T-cell (primary cell): ENCODE data around the gene OR52E2. TPM values are rescaled to one million over a fixed set of nuclear protein-coding genes. Genes with fewer than 3 reads are reported as not detected.

Experiments
- ATAC-seq, 4 experiments: fragments of 200-7000 bp in 3 of 4; fragments of 150-1000 bp in 1 of 4; cut with Tn5 transposase; replicated peaks in 1 of 4; 1 replicate in 3 of 4; 2 replicates in 1 of 4; pipeline ENCODE4 v1.10.0; 2021; ENCODE audit warnings: moderate library complexity in 3 of 4, mild to moderate bottlenecking in 2 of 4, moderate number of reproducible peaks in 1 of 4
- CTCF ChIA-PET, 2 donors: fragments of 300-600 bp; sonication (Branson Sonifier 250); formaldehyde crosslinking; loops; one replicate each; lab custom pipeline; 2022; ENCODE audit warnings: antibody characterized with exemption in 2 of 2; lab: Charles Lee
- POLR2A ChIA-PET, 2 donors: fragments of 300-600 bp; sonication (Branson Sonifier 250); formaldehyde crosslinking; loops; one replicate each; lab custom pipeline; 2022; ENCODE audit warnings: antibody characterized with exemption in 2 of 2; lab: Charles Lee
- DNase-seq, 35 experiments: peaks; one replicate each; pipeline versions ENCODE4 v3.0.0 to v3.0.0-alpha.2; 2013 to 2023
- H3K27ac ChIP-seq: one replicate; pipeline ENCODE4 v1.5.1; 2013; ENCODE audit warnings: low read length
- H3K27me3 ChIP-seq, 2 experiments: replicated peaks in 1 of 2; 1 replicate in 1 of 2; 2 replicates in 1 of 2; pipeline versions ENCODE4 v1.6.1 to v1.7.0; 2013; ENCODE audit warnings: low read length in 1 of 2, mixed read lengths in 1 of 2; ENCODE audit not compliant: control insufficient read depth in 2 of 2, insufficient read depth in 2 of 2; ENCODE audit errors: extremely low read depth in 1 of 2
- H3K36me3 ChIP-seq, 2 donors: 1 replicate in 1 of 2; 2 replicates in 1 of 2; pipeline versions ENCODE4 v1.6.1 to v1.7.0; 2013; ENCODE audit warnings: low read length in 1 of 2; ENCODE audit not compliant: control insufficient read depth in 2 of 2, insufficient read depth in 1 of 2; ENCODE audit errors: extremely low read depth in 1 of 2
- H3K4me1 ChIP-seq, 2 experiments: 1 replicate in 1 of 2; 2 replicates in 1 of 2; pipeline versions ENCODE4 v1.6.1 to v1.7.0; 2013; ENCODE audit warnings: low read length in 2 of 2, mixed read lengths in 1 of 2; ENCODE audit not compliant: insufficient read depth in 2 of 2, control insufficient read depth in 1 of 2; ENCODE audit errors: extremely low read depth in 1 of 2
- H3K4me3 ChIP-seq, 2 donors: 1 replicate in 1 of 2; 2 replicates in 1 of 2; pipeline versions ENCODE4 v1.5.1 to v1.7.0; 2013; ENCODE audit warnings: mild to moderate bottlenecking in 2 of 2, low read length in 1 of 2, moderate library complexity in 1 of 2; ENCODE audit not compliant: control insufficient read depth in 1 of 2; ENCODE audit errors: extremely low read depth in 1 of 2
- H3K9me3 ChIP-seq: 2 replicates; pipeline ENCODE4 v1.7.0; 2013
- H3K27ac Mint-ChIP-seq, 2 donors: one replicate each; pipeline ENCODE4 v1.8.0; 2020 to 2021; ENCODE audit warnings: mild to moderate bottlenecking in 2 of 2, mixed read lengths in 2 of 2
- H3K27me3 Mint-ChIP-seq, 2 donors: one replicate each; pipeline ENCODE4 v1.8.0; 2021 to 2022; ENCODE audit warnings: mixed read lengths in 2 of 2
- H3K36me3 Mint-ChIP-seq: one replicate; pipeline ENCODE4 v1.8.0; 2021; ENCODE audit warnings: mixed read lengths
- H3K4me1 Mint-ChIP-seq, 3 donors: one replicate each; pipeline ENCODE4 v1.8.0; 2020 to 2022; ENCODE audit warnings: mixed read lengths in 3 of 3, mild to moderate bottlenecking in 1 of 3
- H3K4me3 Mint-ChIP-seq, 3 donors: one replicate each; pipeline ENCODE4 v1.8.0; 2020 to 2022; ENCODE audit warnings: mild to moderate bottlenecking in 3 of 3, mixed read lengths in 3 of 3, moderate library complexity in 3 of 3
- H3K9me3 Mint-ChIP-seq, 3 donors: one replicate each; pipeline ENCODE4 v1.8.0; 2020 to 2022; ENCODE audit warnings: mixed read lengths in 3 of 3
- WGBS: methylation state at CpG from one replicate; pipeline ENCODE4 v1.1.5; 2013; ENCODE audit warnings: missing lambda C conversion rate; ENCODE audit not compliant: insufficient coverage; 5-methylcytosine and 5-hydroxymethylcytosine counted together
- total RNA-seq, 35 experiments: library from RNA in 6 of 35; stranded (reverse) in 6 of 35; fragments of 120-200 nt in 1 of 35; gene quantifications; one replicate each; pipeline versions ENCODE4 v1.2.1 to v1.2.4 and lab custom pipeline; 2013 to 2026

OR52E2 gene
- not detected for total RNA-seq
- not detected for total RNA-seq (2013)
- 0 reads per million in 29 experiments for total RNA-seq (lab: John Stamatoyannopoulos, UW)

GRCh38 chr11:5059391-5059790, at the start of gene OR52E2:
OR52E2 (minus strand) TSS chr11:5059627; CDS start chr11:5059627, 0 bp downstream.
- H3K27ac Mint-ChIP-seq = no peak within 1 kb of the TSS
- Histone ChIP-seq H3K4me1 (no peaks in the 10 kb centered on the region), H3K27ac (no peak within 1 kb of the TSS), H3K27me3 (no peaks in the 10 kb centered on the region), H3K36me3 (no peaks in the 10 kb centered on the region), H3K4me3 (no peak within 1 kb of the TSS), H3K9me3 (no peaks in the 10 kb centered on the region)
- H3K27me3 Mint-ChIP-seq = peaks cover 0 to 5% of the 10 kb centered on the region in 2 donors
- no CpG with 5 or more reads among the region's 3 CpGs for WGBS
- ChIA-PET POLR2A (no interaction called here), CTCF (no interaction called here)
- H3K4me3 Mint-ChIP-seq = no peak within 1 kb of the TSS
- H3K4me1 Mint-ChIP-seq = no peaks in the 10 kb centered on the region
- peaks cover 3 to 4% (median 3%) of the 10 kb centered on the region in 3 donors for H3K9me3 Mint-ChIP-seq
- DNase-seq = no peak
- H3K36me3 Mint-ChIP-seq = no peaks in the 10 kb centered on the region
- ATAC-seq = no peak

GRCh38 chr11:5107285-5107684, 47.9 kb upstream of the OR52E2 start:
- POLR2A ChIA-PET = no interaction called here
- H3K36me3 Mint-ChIP-seq = no peaks in the 10 kb centered on the region
- 17% methylated on average over 1 of the region's 3 CpGs for WGBS

GRCh38 chr11:5103066-5103465, 43.6 kb upstream of the OR52E2 start:
- Histone ChIP-seq H3K27me3 (no peaks in the 10 kb centered on the region), H3K27ac (no peak overlapping the region), H3K36me3 (no peaks in the 10 kb centered on the region), H3K9me3 (no peaks in the 10 kb centered on the region), H3K4me3 (no peak overlapping the region), H3K4me1 (no peaks in the 10 kb centered on the region)
- Mint-ChIP-seq H3K36me3 (no peaks in the 10 kb centered on the region), H3K27ac (no peak overlapping the region), H3K27me3 (peaks cover 0 to 15% of the 10 kb centered on the region in 2 donors), H3K9me3 (peaks cover 0 to 7% (median 0%) of the 10 kb centered on the region in 3 donors), H3K4me1 (no peaks in the 10 kb centered on the region), H3K4me3 (no peak overlapping the region)
- CTCF ChIA-PET = no interaction called here
- DNase-seq (no peak), ATAC-seq (no peak)
- POLR2A ChIA-PET = no interaction called here

More at GRCh38 chr11:5107285-5107684, 47.9 kb upstream of the OR52E2 start:
- ATAC-seq (no peak), DNase-seq (no peak)
- Histone ChIP-seq H3K36me3 (no peaks in the 10 kb centered on the region), H3K4me1 (no peaks in the 10 kb centered on the region), H3K9me3 (no peaks in the 10 kb centered on the region), H3K27me3 (no peaks in the 10 kb centered on the region), H3K4me3 (no peak overlapping the region), H3K27ac (no peak overlapping the region)
- H3K4me1 Mint-ChIP-seq = no peaks in the 10 kb centered on the region
- H3K27me3 Mint-ChIP-seq = peaks cover 0 to 12% of the 10 kb centered on the region in 2 donors
- no peak overlapping the region for H3K27ac Mint-ChIP-seq
- peaks cover 0 to 7% (median 0%) of the 10 kb centered on the region in 3 donors for H3K9me3 Mint-ChIP-seq
- CTCF ChIA-PET = no interaction called here
- H3K4me3 Mint-ChIP-seq = no peak overlapping the region

- WGBS = no CpG with 5 or more reads among the region's 2 CpGs
- H3K27me3 ChIP-seq = no peaks in the 10 kb centered on the region
- peaks cover 0 to 4% (median 0%) of the 10 kb centered on the region in 3 donors for H3K9me3 Mint-ChIP-seq
- no peaks in the 10 kb centered on the region for H3K4me1 Mint-ChIP-seq
- no peaks in the 10 kb centered on the region for H3K36me3 Mint-ChIP-seq
- H3K4me3 Mint-ChIP-seq = no peak overlapping the region
- peaks cover 0 to 12% of the 10 kb centered on the region in 2 donors for H3K27me3 Mint-ChIP-seq
- H3K36me3 ChIP-seq = no peaks in the 10 kb centered on the region
- no peak overlapping the region for H3K4me3 ChIP-seq
- no peak for ATAC-seq
- no peak overlapping the region for H3K27ac Mint-ChIP-seq
- no peaks in the 10 kb centered on the region for H3K4me1 ChIP-seq
- H3K27ac ChIP-seq = no peak overlapping the region
- H3K9me3 ChIP-seq = no peaks in the 10 kb centered on the region
- ChIA-PET POLR2A (no interaction called here), CTCF (interaction anchor here in 1 of 2 donors (0.5 kb wide), 1 partner anchor 16 kb away, joined by 17 read pairs; no protein-coding TSS in a partner anchor)
- DNase-seq = no peak
Observed at GRCh38 chr11:5102246-5102645, 42.8 kb upstream of the OR52E2 start.

GRCh38 chr11:5096011-5096410, 36.6 kb upstream of the OR52E2 start:
- no peaks in the 10 kb centered on the region for H3K4me1 ChIP-seq
- no peak for ATAC-seq
- H3K4me3 Mint-ChIP-seq = no peak overlapping the region
- no peak overlapping the region for H3K27ac Mint-ChIP-seq
- peaks cover 0 to 7% of the 10 kb centered on the region in 2 donors for H3K27me3 Mint-ChIP-seq
- DNase-seq = no peak
- no peak overlapping the region for H3K27ac ChIP-seq
- H3K4me1 Mint-ChIP-seq = no peaks in the 10 kb centered on the region
- CTCF ChIA-PET = no interaction called here
- H3K36me3 Mint-ChIP-seq = no peaks in the 10 kb centered on the region
- H3K27me3 ChIP-seq = no peaks in the 10 kb centered on the region
- H3K9me3 ChIP-seq = no peaks in the 10 kb centered on the region
- no peaks in the 10 kb centered on the region for H3K36me3 ChIP-seq
- no peak overlapping the region for H3K4me3 ChIP-seq
- POLR2A ChIA-PET = no interaction called here
- peaks cover 0 to 6% (median 0%) of the 10 kb centered on the region in 3 donors for H3K9me3 Mint-ChIP-seq
- no CpG with 5 or more reads among the region's 2 CpGs for WGBS

GRCh38 chr11:5092821-5093585, 33.6 kb upstream of the OR52E2 start:
- ATAC-seq = no peak
- H3K27me3 Mint-ChIP-seq = peaks cover 0 to 12% of the 10 kb centered on the region in 2 donors
- CTCF ChIA-PET = no interaction called here

More at GRCh38 chr11:5092821-5093585, 33.6 kb upstream of the OR52E2 start:
- no peaks in the 10 kb centered on the region for H3K9me3 ChIP-seq
- no peaks in the 10 kb centered on the region for H3K27me3 ChIP-seq
- Mint-ChIP-seq H3K27ac (no peak overlapping the region), H3K4me1 (no peaks in the 10 kb centered on the region), H3K36me3 (no peaks in the 10 kb centered on the region), H3K4me3 (no peak overlapping the region), H3K9me3 (peaks cover 0 to 6% (median 0%) of the 10 kb centered on the region in 3 donors)
- no peak overlapping the region for H3K27ac ChIP-seq
- no peaks in the 10 kb centered on the region for H3K4me1 ChIP-seq
- no peak overlapping the region for H3K4me3 ChIP-seq
- DNase-seq = no peak
- POLR2A ChIA-PET = no interaction called here
- H3K36me3 ChIP-seq = no peaks in the 10 kb centered on the region
- WGBS = 94% methylated on average over 2 of the region's 8 CpGs
